Measurements from ENCODE around the gene RASA1. TPM values are rescaled to one million over a fixed set of nuclear protein-coding genes. Genes with fewer than 3 reads are reported as not detected.

Gene RASA1
- total and polyA plus RNA-seq, 2 experiments from 2014 or later: 9.3 to 35.0 TPM

- no peak for TF ChIP-seq ZNF462 (CRISPR knock-in tag; IDR thresholded peaks at IDR 0.05)
- no peak for TF ChIP-seq JUNB (IDR thresholded peaks at IDR 0.05; ENCODE audit: unreplicated experiment)
- TF ChIP-seq, protein P1, sequence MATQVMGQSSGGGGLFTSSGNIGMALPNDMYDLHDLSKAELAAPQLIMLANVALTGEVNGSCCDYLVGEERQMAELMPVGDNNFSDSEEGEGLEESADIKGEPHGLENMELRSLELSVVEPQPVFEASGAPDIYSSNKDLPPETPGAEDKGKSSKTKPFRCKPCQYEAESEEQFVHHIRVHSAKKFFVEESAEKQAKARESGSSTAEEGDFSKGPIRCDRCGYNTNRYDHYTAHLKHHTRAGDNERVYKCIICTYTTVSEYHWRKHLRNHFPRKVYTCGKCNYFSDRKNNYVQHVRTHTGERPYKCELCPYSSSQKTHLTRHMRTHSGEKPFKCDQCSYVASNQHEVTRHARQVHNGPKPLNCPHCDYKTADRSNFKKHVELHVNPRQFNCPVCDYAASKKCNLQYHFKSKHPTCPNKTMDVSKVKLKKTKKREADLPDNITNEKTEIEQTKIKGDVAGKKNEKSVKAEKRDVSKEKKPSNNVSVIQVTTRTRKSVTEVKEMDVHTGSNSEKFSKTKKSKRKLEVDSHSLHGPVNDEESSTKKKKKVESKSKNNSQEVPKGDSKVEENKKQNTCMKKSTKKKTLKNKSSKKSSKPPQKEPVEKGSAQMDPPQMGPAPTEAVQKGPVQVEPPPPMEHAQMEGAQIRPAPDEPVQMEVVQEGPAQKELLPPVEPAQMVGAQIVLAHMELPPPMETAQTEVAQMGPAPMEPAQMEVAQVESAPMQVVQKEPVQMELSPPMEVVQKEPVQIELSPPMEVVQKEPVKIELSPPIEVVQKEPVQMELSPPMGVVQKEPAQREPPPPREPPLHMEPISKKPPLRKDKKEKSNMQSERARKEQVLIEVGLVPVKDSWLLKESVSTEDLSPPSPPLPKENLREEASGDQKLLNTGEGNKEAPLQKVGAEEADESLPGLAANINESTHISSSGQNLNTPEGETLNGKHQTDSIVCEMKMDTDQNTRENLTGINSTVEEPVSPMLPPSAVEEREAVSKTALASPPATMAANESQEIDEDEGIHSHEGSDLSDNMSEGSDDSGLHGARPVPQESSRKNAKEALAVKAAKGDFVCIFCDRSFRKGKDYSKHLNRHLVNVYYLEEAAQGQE (IDR thresholded peaks at IDR 0.05; ENCODE audit: unreplicated experiment): no peak
- TF ChIP-seq EZH2 (IDR thresholded peaks at IDR 0.05; ENCODE audit: low read depth, unreplicated experiment): no peak
- no peak for TF ChIP-seq ZNF331 (CRISPR knock-in tag; IDR thresholded peaks at IDR 0.05; ENCODE audit: low read depth)
Observed at GRCh38 chr5:87260604-87261192, 7.0 kb upstream of the RASA1 start (continued).
